Activated B cell treated with CpG ODN at 0.5 μM for 24 hours (primary cell): Measurements from ENCODE around the gene RPS6KA4. TPM values are rescaled to one million over a fixed set of nuclear protein-coding genes. Genes with fewer than 3 reads are reported as not detected.

Source experiments
- ATAC-seq: fragments of 200-7000 bp; cut with Tn5 transposase; one replicate; pipeline ENCODE4 v1.10.0; 2021; ENCODE audit warnings: low read depth, mild to moderate bottlenecking, moderate library complexity
- CTCF ChIA-PET: fragments of 350-600 bp; sonication (Branson Sonifier 250); formaldehyde crosslinking; loops from one replicate; lab custom pipeline; 2021; ENCODE audit warnings: antibody characterized with exemption; lab: Charles Lee
- POLR2A ChIA-PET: fragments of 350-600 bp; sonication (Branson Sonifier 250); formaldehyde crosslinking; loops from one replicate; lab custom pipeline; 2021; ENCODE audit warnings: antibody characterized with exemption; lab: Charles Lee
- DNase-seq: peaks from one replicate; pipeline ENCODE4 v3.0.0; 2022
- H3K27ac Mint-ChIP-seq: one replicate; pipeline ENCODE4 v1.8.0; 2020; ENCODE audit warnings: mixed read lengths
- H3K27me3 Mint-ChIP-seq: one replicate; pipeline ENCODE4 v1.8.0; 2021; ENCODE audit warnings: mixed read lengths
- H3K36me3 Mint-ChIP-seq: one replicate; pipeline ENCODE4 v1.8.0; 2021; ENCODE audit warnings: low read depth, mixed read lengths
- H3K4me1 Mint-ChIP-seq: one replicate; pipeline ENCODE4 v1.8.0; 2021; ENCODE audit warnings: mixed read lengths
- H3K4me3 Mint-ChIP-seq: one replicate; pipeline ENCODE4 v1.8.0; 2020; ENCODE audit warnings: mild to moderate bottlenecking, mixed read lengths
- H3K9me3 Mint-ChIP-seq: one replicate; pipeline ENCODE4 v1.8.0; 2020; ENCODE audit warnings: mixed read lengths
- CTCF ChIP-seq: fragments of 200-600 bp; IDR thresholded peaks from one replicate; pipeline ENCODE4 v1.8.0; 2022; ENCODE audit warnings: antibody characterized with exemption, mild to moderate bottlenecking
- intact Hi-C: fragments of 100-400 bp; cut with micrococcal nuclease; formaldehyde crosslinking; loops from one replicate; pipeline ENCODE4 v1.15.1; 2024
- total RNA-seq: library from RNA; stranded (reverse); gene quantifications from 2 replicates; pipeline ENCODE4 v1.2.3, GENCODE V29; 2022

Gene RPS6KA4
- total RNA-seq, 1 donor from 2014 or later, result 22.6 TPM

GRCh38 chr11:64390558-64390957 is 31.6 kb downstream of the RPS6KA4 start:
- no peak overlapping the region for H3K27ac Mint-ChIP-seq
- ATAC-seq, result no peak
- peaks cover 21% of the 10 kb centered on the region for H3K27me3 Mint-ChIP-seq
- no peak for DNase-seq
- H3K4me3 Mint-ChIP-seq, result no peak overlapping the region
- CTCF ChIA-PET, result interaction anchor here (0.6 kb wide), 1 partner anchor 26 kb away, joined by 3 read pairs; no protein-coding TSS in a partner anchor
- H3K9me3 Mint-ChIP-seq, result no peaks in the 10 kb centered on the region
- H3K36me3 Mint-ChIP-seq, result no peaks in the 10 kb centered on the region
- TF ChIP-seq CTCF, result no peak
- peaks cover 22% of the 10 kb centered on the region for H3K4me1 Mint-ChIP-seq
- POLR2A ChIA-PET, result no interaction called here
- intact Hi-C loops, result no loop called here

GRCh38 chr11:64391839-64392238 is 32.9 kb downstream of the RPS6KA4 start:
- no peaks in the 10 kb centered on the region for H3K9me3 Mint-ChIP-seq
- POLR2A ChIA-PET, result no interaction called here
- no peak overlapping the region for H3K27ac Mint-ChIP-seq
- intact Hi-C loops, result no loop called here
- no peak for ATAC-seq
- peaks cover 14% of the 10 kb centered on the region for H3K4me1 Mint-ChIP-seq
- TF ChIP-seq CTCF, result no peak
- DNase-seq, result no peak
- H3K27me3 Mint-ChIP-seq, result peaks cover 27% of the 10 kb centered on the region
- H3K4me3 Mint-ChIP-seq, result no peak overlapping the region
- CTCF ChIA-PET, result no interaction called here
- H3K36me3 Mint-ChIP-seq, result no peaks in the 10 kb centered on the region

GRCh38 chr11:64395545-64396078 is 36.6 kb downstream of the RPS6KA4 start:
- Mint-ChIP-seq H3K9me3 (no peaks in the 10 kb centered on the region), H3K4me3 (no peak overlapping the region)
- no peak for ATAC-seq

GRCh38 chr11:64396079-64396591 is 37.2 kb downstream of the RPS6KA4 start:
- Mint-ChIP-seq H3K27ac (no peak overlapping the region), H3K27me3 (peaks cover 26% of the 10 kb centered on the region), H3K36me3 (no peaks in the 10 kb centered on the region), H3K4me3 (no peak overlapping the region), H3K4me1 (peaks cover 6% of the 10 kb centered on the region), H3K9me3 (no peaks in the 10 kb centered on the region)
- no peak for DNase-seq
- TF ChIP-seq CTCF, result no peak
- no peak for ATAC-seq
- CTCF ChIA-PET, result no interaction called here
- POLR2A ChIA-PET, result no interaction called here
- intact Hi-C loops, result no loop called here

More at GRCh38 chr11:64395545-64396078, 36.6 kb downstream of the RPS6KA4 start:
- H3K27ac Mint-ChIP-seq, result no peak overlapping the region
- no peak for TF ChIP-seq CTCF
- intact Hi-C loops, result no loop called here
- peaks cover 29% of the 10 kb centered on the region for H3K27me3 Mint-ChIP-seq
- no peaks in the 10 kb centered on the region for H3K36me3 Mint-ChIP-seq
- no peak for DNase-seq
- peaks cover 9% of the 10 kb centered on the region for H3K4me1 Mint-ChIP-seq
- ChIA-PET CTCF (no interaction called here), POLR2A (no interaction called here)

- no peak for TF ChIP-seq CTCF
- ChIA-PET CTCF (no interaction called here), POLR2A (no interaction called here)
- no peak overlapping the region for H3K27ac Mint-ChIP-seq
- H3K9me3 Mint-ChIP-seq, result no peaks in the 10 kb centered on the region
- H3K36me3 Mint-ChIP-seq, result no peaks in the 10 kb centered on the region
- intact Hi-C loops, result no loop called here
- DNase-seq (no peak), ATAC-seq (no peak)
- H3K4me3 Mint-ChIP-seq, result no peak overlapping the region
- peaks cover 1% of the 10 kb centered on the region for H3K4me1 Mint-ChIP-seq
- H3K27me3 Mint-ChIP-seq, result peaks cover 17% of the 10 kb centered on the region
These were observed 41.1 kb downstream of the RPS6KA4 start for GRCh38 chr11:64400102-64400501.
